Measurements from ENCODE around the gene TUSC2. TPM values are rescaled to one million over a fixed set of nuclear protein-coding genes. Genes with fewer than 3 reads are reported as not detected.

Gene TUSC2, protein sequence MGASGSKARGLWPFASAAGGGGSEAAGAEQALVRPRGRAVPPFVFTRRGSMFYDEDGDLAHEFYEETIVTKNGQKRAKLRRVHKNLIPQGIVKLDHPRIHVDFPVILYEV
- 17.0 and 17.6 TPM in 2 replicates for total RNA-seq

DNA sequence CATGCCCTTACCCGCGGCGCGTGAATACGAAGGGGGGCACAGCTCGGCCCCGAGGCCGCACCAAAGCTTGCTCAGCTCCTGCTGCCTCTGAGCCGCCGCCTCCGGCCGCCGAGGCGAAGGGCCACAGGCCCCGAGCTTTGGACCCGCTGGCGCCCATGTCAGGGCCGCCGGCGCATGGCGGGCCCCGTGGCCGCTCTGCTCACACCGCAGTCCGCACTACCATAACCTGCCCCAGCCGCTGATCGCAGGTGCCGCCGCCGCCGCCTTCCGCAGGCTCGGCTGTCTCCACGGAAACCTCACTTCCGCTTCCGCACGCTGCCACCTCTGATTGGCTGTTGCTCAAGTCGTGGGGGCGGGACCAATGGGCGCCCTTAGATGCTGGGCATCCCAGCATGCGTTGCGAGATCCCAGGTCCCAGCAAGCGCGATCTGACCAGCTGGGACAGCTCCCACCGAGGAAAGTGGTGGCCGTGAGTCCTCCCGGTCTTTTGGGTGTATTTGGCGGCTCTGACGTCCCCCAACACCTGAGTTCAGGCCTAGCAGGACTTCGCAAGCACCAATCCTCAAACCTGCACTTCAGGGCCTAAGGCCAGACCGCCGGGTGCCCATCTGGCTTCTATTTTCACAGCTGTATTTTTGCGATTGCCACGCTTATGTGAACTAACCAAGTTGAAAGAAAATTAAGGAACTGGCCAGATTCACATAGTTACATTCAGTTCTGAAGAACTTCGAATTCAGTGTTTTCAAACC is at the start of gene TUSC2:
Gene TUSC2, minus strand, starts transcription at position 281 of the 749 bp plus-strand sequence. Its CDS starts 124 bp downstream, at position 157.

DNA sequence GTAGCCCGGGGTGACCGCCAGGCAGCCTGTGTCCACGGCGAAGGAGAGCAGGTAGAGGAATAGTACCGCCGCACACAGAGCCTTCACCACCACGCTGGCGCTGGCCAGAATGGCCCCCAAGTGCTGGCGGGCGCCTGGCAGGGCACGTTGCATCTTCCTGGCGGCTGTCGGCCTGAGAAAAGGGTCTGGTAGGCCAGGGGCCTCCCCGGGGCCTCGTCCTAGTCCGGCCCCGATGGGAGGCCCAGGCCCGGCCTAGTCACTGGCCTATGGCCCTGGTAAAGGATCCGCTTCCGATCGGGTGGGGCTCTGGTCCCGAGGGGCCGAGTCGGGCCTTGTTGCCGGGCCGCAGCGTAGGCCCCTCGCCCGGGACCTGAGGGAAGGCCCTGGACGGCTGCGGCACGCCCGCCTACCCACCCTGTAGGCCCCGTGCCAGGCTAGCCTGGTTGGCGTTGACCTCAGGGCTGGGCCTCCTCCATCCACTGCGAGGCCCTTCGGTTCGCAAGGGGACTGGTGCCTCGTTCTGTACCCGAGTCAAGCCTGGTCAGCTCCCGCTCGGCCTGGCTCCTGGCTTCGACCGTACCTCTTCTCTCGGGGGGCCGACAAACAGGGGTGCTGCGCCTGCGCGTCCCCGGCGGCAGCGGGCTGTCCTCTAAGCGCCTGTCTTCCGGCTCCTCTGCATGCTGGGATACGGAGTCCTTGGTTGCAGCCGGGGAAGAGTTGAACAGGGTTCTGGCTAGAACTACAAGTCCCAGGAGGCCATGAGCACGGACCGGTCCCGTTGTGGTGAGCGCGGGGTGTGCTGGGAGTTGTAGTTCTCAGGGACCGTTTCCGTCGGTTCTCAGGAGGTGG is 31.1 kb upstream of the TUSC2 start, which contains the start of gene TMEM115:
Gene TMEM115, minus strand, starts transcription at position 611 of the 849 bp plus-strand sequence. Its CDS starts 458 bp downstream, at position 153.

DNA sequence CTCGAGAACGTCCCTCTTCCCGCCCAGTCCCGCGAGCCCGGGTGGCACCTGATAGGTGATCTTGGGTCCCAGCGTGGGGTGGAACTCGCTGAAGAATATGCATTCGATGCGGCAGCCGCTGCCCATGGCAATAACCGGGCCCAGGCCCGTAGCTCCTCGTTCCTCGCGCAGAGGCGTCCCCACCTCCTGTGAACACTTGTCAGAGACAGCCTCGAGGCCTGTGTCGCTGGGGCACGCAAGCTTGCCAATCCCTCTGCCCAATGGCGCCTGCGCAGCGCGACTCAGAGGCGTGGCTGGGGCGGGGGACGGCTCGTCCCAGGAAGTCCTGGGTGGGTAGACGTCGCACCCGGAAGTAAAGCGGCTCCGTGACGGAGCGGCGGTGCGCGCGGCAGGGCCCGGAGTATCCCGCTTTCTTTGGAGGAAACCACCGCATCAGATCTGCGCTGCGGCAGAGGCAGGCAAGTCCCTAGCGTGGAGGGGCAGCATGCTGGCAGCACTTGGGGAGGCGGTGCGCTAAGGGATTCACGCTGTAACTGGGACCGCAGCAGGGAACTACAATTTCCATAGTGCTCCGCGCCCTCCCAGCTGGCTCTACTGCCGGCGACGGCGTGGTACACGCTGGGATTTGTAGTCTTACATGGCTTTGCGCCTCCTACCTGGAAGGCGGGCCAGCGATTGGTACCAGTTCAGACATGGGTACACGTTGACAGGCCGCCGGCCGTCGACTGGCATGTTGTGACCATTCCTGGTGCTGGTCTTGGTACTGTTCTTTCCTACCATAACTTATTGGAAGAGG is 22.7 kb upstream of the TUSC2 start, which contains the start of the genes CYB561D2 and NPRL2:
Gene CYB561D2, plus strand, starts transcription at position 336 of the 796 bp plus-strand sequence. CDS start 572 bp downstream, outside the sequence.
Gene NPRL2, minus strand, starts transcription at position 249 of the 796 bp plus-strand sequence. Its CDS starts 123 bp downstream, at position 126.

DNA sequence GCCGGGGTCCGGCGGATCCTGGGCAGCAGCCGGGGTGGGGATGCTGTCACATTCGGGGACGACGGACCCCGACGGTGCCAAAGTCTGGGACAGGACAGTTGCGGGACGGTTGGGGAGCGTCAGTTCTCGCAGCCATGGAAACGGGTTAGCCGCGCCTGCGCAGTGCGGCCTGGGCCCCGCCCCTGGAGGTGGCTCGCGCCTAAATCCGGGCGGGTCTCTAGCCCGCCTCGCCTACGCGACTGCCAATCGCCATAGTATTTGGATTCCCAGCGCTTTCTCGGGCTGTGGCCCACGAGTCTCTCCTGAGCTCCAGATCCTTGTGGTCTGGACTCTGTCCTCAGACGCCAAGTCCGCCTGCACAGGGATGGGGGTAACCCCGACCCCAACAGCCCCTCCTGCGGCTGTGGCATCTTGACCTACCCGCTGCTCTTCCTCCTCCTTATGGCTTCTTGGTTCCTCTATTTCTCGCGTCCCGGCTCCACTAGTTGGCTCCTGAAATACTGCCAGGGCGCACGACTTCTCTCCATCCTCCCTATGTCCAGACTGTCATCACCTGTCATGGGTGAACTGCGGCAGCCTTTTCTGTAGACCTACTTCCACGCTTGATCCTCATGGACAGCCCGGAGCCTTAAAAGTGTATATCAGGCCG is 17.7 kb upstream of the TUSC2 start, which contains the start of gene ZMYND10:
Gene ZMYND10, minus strand, starts transcription at position 147 of the 649 bp plus-strand sequence. CDS start 153 bp downstream, outside the sequence.

DNA sequence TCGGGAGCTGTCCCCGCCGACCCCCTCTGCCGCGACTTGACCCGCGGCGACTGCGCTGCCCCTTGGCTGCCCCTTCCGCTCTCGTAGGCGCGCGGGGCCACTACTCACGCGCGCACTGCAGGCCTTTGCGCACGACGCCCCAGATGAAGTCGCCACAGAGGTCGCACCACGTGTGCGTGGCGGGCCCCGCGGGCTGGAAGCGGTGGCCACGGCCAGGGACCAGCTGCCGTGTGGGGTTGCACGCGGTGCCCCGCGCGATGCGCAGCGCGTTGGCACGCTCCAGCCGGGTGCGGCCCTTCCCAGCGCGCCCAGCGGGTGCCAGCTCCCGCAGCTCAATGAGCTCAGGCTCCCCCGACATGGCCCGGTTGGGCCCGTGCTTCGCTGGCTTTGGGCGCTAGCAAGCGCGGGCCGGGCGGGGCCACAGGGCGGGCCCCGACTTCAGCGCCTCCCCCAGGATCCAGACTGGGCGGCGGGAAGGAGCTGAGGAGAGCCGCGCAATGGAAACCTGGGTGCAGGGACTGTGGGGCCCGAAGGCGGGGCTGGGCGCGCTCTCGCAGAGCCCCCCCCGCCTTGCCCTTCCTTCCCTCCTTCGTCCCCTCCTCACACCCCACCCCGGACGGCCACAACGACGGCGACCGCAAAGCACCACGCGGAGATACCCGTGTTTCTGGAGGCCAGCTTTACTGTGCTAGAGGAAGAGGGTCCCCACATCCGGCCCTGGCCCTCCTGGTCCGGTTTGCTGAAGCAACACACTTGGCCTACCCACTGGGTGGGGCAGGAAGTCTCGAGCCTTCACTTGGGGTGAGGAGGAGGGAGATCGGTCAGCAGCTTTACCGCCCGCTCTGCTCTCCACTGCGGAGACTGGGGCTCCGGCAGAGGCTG is 12.7 kb upstream of the TUSC2 start, which contains the start of gene RASSF1:
Gene RASSF1, minus strand, starts transcription at position 389 of the 882 bp plus-strand sequence. Its CDS starts 31 bp downstream, at position 358.

DNA sequence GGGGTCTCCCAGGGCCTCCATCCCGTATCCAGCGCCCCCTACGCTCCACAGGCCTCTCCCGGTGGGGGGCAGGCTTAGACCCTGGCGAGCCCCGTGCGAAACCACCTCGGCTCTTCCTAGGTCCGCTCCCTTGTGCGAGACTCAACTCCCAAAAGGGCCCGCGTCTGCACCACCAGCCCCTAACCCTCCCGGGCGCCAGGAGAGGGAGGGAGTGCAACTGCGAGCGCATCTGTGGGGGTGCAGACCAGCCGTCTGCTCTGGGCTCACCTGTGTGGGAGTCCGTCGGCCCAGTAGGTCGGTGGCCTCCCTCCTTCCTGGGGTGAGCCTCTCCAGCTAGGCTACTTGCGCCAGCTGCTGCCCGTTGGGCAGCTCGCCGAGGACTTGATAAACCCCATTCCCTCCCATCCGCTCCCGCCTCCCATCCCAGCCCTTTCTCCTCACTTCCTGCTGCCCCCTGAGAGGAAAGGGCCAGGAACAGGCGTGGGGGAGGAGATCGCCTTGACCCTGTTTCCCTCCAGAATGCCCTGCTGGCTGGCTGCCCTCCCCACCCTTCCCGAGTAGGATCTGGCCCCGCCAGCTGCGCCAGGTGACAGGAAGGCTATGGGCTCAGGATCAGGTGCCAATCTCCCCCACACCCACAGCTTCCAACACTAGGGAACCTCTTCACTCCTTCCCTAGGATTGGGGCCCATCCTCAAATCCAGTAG is 5.5 kb downstream of the TUSC2 start, which contains the start of gene HYAL2:
Gene HYAL2, minus strand, starts transcription at position 360 of the 706 bp plus-strand sequence. CDS start 2,256 bp downstream, outside the sequence.

DNA sequence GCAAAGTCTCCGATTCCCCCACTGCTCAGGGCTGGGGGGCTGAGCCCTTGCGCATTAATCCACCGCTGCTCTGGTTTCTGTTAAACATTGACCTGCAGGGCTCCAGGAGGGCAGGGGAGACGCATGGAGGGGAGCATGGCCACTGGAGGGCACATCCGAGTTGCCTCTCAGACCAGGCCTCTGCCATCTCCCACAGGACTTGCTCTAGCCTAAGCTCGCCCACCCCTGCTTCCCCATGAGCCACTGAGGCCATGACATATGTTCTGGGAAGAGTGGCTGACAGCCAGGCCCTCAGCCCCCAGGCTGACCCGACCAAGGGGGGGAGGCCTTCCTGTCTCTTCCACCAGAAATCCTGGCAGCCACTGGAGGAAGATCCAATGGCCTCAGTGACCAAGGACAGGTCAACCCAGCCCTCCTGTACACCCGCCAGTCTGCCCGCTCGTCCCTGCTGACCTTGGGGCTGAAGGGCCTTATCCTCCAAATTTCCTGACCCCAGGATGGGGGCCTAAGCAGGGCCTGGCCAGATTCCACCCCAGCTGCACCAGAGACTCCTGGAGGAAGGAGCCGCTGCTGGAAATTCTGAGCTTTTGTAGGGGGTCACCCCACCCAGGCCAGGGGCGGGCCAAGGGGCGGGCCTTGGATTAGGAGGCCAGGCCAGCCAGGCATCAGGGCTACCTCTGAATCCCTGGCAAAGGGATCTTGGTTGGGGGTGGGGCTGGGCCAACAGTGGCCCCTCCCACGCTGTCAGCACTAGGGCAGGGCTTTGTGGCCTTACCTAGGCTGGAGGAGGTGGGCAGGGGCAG is 24.8 kb downstream of the TUSC2 start, which contains the start of gene HYAL1:
Gene HYAL1, minus strand, starts transcription at position 562 of the 803 bp plus-strand sequence. CDS start 618 bp downstream, outside the sequence.

DNA sequence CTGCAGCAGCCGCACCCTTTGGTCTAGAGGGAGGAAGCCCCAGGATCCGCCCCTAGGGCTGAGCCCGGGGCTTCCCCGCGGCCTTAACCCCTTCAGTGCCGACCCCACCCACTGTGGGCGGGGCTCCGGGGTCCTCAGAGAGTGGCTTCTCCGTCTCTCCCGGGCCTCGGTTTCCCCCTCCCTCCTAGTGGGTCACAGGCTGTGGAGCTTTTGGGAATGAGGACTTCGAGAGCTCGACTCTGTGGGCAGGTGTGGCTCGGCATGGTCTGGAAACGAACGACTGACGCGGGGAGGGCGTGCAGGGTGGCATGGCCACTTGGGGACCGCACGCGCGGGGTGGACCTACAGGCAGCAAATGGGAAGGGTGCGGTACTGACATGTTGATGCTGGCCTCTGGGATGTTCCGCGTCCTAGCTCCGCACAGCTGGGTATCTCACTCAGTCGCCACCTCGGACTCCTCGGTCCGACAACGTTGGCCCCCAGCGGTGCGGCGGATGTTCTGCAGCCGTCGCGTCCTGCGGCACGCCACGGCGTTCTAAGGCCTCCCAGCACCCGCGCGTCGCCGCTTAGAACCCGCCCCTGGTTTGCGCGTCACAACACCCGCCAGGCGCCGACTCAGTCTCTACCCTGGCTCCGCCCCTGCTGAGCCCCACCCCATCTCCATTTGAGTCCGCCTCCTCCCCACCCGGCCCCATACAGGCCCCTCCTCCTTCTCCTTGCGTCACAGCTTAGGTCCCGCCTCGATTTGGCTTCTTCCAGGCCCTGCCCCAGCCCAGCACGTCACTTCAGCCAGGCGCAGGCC is 29.0 kb downstream of the TUSC2 start, which contains the start of the genes HYAL3 and NAA80:
Gene HYAL3, minus strand, starts transcription at position 570 of the 802 bp plus-strand sequence. CDS start 3,803 bp downstream, outside the sequence.
Gene NAA80, minus strand, starts transcription at position 570 of the 802 bp plus-strand sequence. CDS start 1,942 bp downstream, outside the sequence.

DNA sequence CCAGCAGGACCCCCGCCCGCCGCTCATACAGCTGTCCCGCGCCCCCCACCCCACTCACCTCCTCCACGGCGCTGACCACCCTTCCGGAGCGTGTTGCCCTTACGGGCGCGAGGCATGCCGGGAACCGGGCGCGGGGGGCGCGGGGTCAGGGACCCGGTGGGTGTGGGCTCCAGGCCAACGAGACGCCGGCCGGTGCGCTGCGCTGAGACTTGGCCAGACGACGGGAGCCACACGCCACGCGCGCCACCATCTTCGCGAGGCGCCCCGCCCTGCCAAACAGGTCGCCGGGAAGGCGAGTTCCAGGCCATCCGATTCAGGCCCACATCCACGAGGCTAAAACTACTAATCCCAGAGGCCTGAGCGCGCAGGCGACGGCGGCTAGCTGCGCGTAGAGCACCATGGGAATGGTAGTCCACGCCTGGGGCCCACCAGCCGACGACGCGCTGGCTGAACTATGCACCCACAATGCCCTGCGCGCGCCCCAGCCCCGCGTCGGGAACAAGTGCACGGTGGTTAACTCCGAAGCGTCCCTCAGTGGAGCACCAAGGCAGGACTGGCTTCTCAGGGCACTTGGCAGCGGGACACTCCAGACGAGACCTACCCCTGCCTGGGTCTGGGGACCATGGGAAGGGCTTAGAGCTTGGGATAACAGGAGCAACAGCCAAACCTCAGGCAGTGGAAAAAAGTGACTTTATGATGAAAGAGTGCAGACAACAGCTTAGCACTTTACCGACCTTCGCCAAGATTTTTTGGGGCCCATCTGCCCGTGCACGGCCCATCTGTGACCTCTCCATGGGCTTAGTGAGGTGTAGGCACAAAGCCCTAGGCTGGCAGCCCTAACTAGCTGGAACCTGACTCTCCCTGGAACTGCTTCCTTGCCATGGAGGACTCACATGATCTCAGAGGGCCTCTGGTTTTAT is 35.6 kb downstream of the TUSC2 start, which contains the start of gene IFRD2:
Gene IFRD2, minus strand, starts transcription at position 271 of the 920 bp plus-strand sequence. Its CDS starts 155 bp downstream, at position 116.

DNA sequence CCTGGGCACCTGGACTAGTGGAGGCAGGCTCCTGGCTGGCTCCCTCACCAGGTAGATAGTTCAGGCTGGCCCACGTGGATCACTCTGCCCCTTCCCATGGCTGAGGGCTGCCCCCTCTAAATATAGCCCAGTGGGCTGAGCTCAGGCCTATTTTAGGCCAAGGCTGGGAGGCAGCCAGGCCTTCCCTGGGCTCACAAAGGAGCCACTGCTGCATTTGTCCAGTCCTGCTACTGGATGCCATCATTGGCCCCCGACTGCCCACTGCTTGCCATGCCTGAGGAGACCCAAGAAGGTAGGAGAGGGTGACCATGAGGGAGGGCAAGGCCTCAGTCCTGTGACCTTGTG is 49.2 kb downstream of the TUSC2 start, which contains the start of gene LSMEM2:
Gene LSMEM2, plus strand, starts transcription at position 208 of the 345 bp plus-strand sequence. Its CDS starts 27 bp downstream, at position 235.

Other genes with a start within 250 kb of the TUSC2 start
- 128 and 164 TPM in 2 replicates for gene RBM5, start 239.3 kb downstream of the TUSC2 start, total RNA-seq
- 0.25 and 0.55 TPM in 2 replicates for gene SEMA3F, start 172.9 kb downstream of the TUSC2 start, total RNA-seq
- not detected in 2 replicates for gene GNAT1, start 136.6 kb downstream of the TUSC2 start, total RNA-seq
- not detected in 2 replicates for gene SLC38A3, start 123.0 kb downstream of the TUSC2 start, total RNA-seq
- gene GNAI2, start 92.0 kb downstream of the TUSC2 start, total RNA-seq: 226 and 259 TPM in 2 replicates
- gene SEMA3B, start 59.1 kb downstream of the TUSC2 start, total RNA-seq: 6.8 and 29.5 TPM in 2 replicates
- gene LSMEM2, start 49.1 kb downstream of the TUSC2 start, total RNA-seq: not detected in 2 replicates
- 69.5 and 109 TPM in 2 replicates for gene IFRD2, start 35.8 kb downstream of the TUSC2 start, total RNA-seq
- gene HYAL3, start 28.8 kb downstream of the TUSC2 start, total RNA-seq: 3.0 and 3.2 TPM in 2 replicates
- 3.4 and 4.6 TPM in 2 replicates for gene NAA80, start 28.8 kb downstream of the TUSC2 start, total RNA-seq
- 0.50 and 0.66 TPM in 2 replicates for gene HYAL1, start 24.6 kb downstream of the TUSC2 start, total RNA-seq
- 65.6 and 66.0 TPM in 2 replicates for gene HYAL2, start 5.5 kb downstream of the TUSC2 start, total RNA-seq
- gene RASSF1, start 12.6 kb upstream of the TUSC2 start, total RNA-seq: 36.9 and 42.8 TPM in 2 replicates
- 1.2 and 2.3 TPM in 2 replicates for gene ZMYND10, start 17.5 kb upstream of the TUSC2 start, total RNA-seq
- gene NPRL2, start 22.6 kb upstream of the TUSC2 start, total RNA-seq: 23.8 and 27.6 TPM in 2 replicates
- gene CYB561D2, start 22.6 kb upstream of the TUSC2 start, total RNA-seq: 31.2 and 39.6 TPM in 2 replicates
- gene TMEM115, start 31.3 kb upstream of the TUSC2 start, total RNA-seq: 38.7 and 44.0 TPM in 2 replicates
- under 0.01 TPM in 2 replicates for gene CACNA2D2, start 175.4 kb upstream of the TUSC2 start, total RNA-seq
- gene C3orf18, start 239.5 kb upstream of the TUSC2 start, total RNA-seq: 12.9 and 20.2 TPM in 2 replicates
- 24.0 and 30.0 TPM in 2 replicates for gene HEMK1, start 241.3 kb upstream of the TUSC2 start, total RNA-seq